HG02981 (cell line): ENCODE measurements around the gene USP24.
"Not testable (repeated sequence)": the region's sequence is repeated elsewhere in the genome, so short reads cannot be mapped to it uniquely, and the experiment has no call there.

Experiments used
- ATAC-seq: cut with Tn5 transposase; IDR thresholded peaks from one replicate; pipeline ENCODE4 v1.9.1; 2021; ENCODE audit warnings: mild to moderate bottlenecking, moderate library complexity; ENCODE audit not compliant: unreplicated experiment

USP24 gene

GRCh38 chr1:55040083-55040932 is 174.9 kb downstream of the USP24 start:
- ATAC-seq = no peak

- ATAC-seq = no peak
Observed at GRCh38 chr1:55039342-55040082, 175.7 kb downstream of the USP24 start, which contains the start of gene PCSK9. Gene PCSK9, plus strand, starts transcription at chr1:55039548. Its CDS starts 290 bp downstream, at chr1:55039838.

GRCh38 chr1:55038974-55039341 is 176.2 kb downstream of the USP24 start:
- ATAC-seq = no peak

GRCh38 chr1:55038552-55038838 is 176.7 kb downstream of the USP24 start:
- ATAC-seq = no peak

- ATAC-seq = no peak
Observed at GRCh38 chr1:55037733-55038551, 177.2 kb downstream of the USP24 start.

- ATAC-seq = no peak
Observed at GRCh38 chr1:55035904-55036303, 179.3 kb downstream of the USP24 start.

GRCh38 chr1:55034476-55035133 is 180.6 kb downstream of the USP24 start:
- ATAC-seq = no peak

- ATAC-seq = no peak
Observed at GRCh38 chr1:55033265-55033614, 181.9 kb downstream of the USP24 start.

- not testable (repeated sequence) for ATAC-seq
Observed at GRCh38 chr1:55031098-55031497, 184.1 kb downstream of the USP24 start.

- not testable (repeated sequence) for ATAC-seq
Observed at GRCh38 chr1:55026682-55027081, 188.5 kb downstream of the USP24 start.

- not testable (repeated sequence) for ATAC-seq
Observed at GRCh38 chr1:55024163-55024562, 191.0 kb downstream of the USP24 start.

GRCh38 chr1:55021942-55022546 is 193.1 kb downstream of the USP24 start:
- peak; percentile 90 for ATAC-seq

- no peak for ATAC-seq
Observed at GRCh38 chr1:55018395-55018794, 196.8 kb downstream of the USP24 start.
